SK-N-SH (cell line): ENCODE data around the gene ADNP2. TPM values are rescaled to one million over a fixed set of nuclear protein-coding genes. Genes with fewer than 3 reads are reported as not detected.

ENCODE experiments used
- CTCF ChIA-PET: fragments of 300-600, 350-600 bp; formaldehyde crosslinking; extraction: SDS; loops from one replicate; lab custom pipeline; 2021; lab: Yijun Ruan, JAX
- POLR2A ChIA-PET: fragments of 350-600 bp; sonication (Branson Sonifier 250); formaldehyde crosslinking; extraction: SDS; loops from one replicate; lab custom pipeline; 2020; ENCODE audit warnings: antibody characterized with exemption, inconsistent platforms; lab: Yijun Ruan, JAX
- DNase-seq: peaks from one replicate; pipeline ENCODE4 v3.0.0; 2012
- H2AFZ ChIP-seq: fragments of 200-600 bp; sonication (generic); 2 replicates; pipeline ENCODE4 v1.8.1; 2016; ENCODE audit warnings: antibody characterized with exemption, mild to moderate bottlenecking, low read depth
- H3F3A ChIP-seq: fragments of 200-600 bp; sonication (generic); replicated peaks from 2 replicates; pipeline ENCODE3; 2016; ENCODE audit warnings: antibody characterized with exemption, mild to moderate bottlenecking; ENCODE audit not compliant: insufficient read depth
- H3K27ac ChIP-seq, 2 experiments: fragments of 200-500 bp in 1 of 2; fragments of 200-600 bp in 1 of 2; sonication (Bioruptor generic) in 1 of 2; sonication (generic), shearing (Covaris generic) in 1 of 2; 2 replicates each; pipeline versions ENCODE4 v1.5.1 to v1.6.1; 2014 to 2016; ENCODE audit warnings: low read depth in 2 of 2, inconsistent platforms in 1 of 2, low read length in 1 of 2, mild to moderate bottlenecking in 1 of 2, mixed read lengths in 1 of 2
- H3K27me3 ChIP-seq: fragments of 200-600 bp; sonication (generic), shearing (Covaris generic); 2 replicates; pipeline ENCODE4 v1.6.1; 2016; ENCODE audit warnings: mixed run types; ENCODE audit not compliant: insufficient read depth
- H3K36me3 ChIP-seq, 2 experiments: fragments of 200-500 bp in 1 of 2; fragments of 200-600 bp in 1 of 2; sonication (Bioruptor generic) in 1 of 2; sonication (generic) in 1 of 2; replicated peaks in 1 of 2; 2 replicates each; pipeline versions ENCODE3 to v1.5.1; 2014 to 2016; ENCODE audit warnings: low read length in 1 of 2, mild to moderate bottlenecking in 1 of 2; ENCODE audit not compliant: insufficient read depth in 2 of 2, control insufficient read depth in 1 of 2
- H3K4me1 ChIP-seq, 2 experiments: fragments of 200-500 bp in 1 of 2; fragments of 200-600 bp in 1 of 2; sonication (Bioruptor generic) in 1 of 2; sonication (generic), shearing (Covaris generic) in 1 of 2; 2 replicates each; pipeline versions ENCODE4 v1.5.1 to v1.6.1; 2014 to 2016; ENCODE audit warnings: low read depth in 1 of 2, low read length in 1 of 2, mixed run types in 1 of 2; ENCODE audit not compliant: insufficient read depth in 2 of 2, control insufficient read depth in 1 of 2
- H3K4me2 ChIP-seq: fragments of 200-600 bp; sonication (generic), shearing (Covaris generic); 2 replicates; pipeline ENCODE4 v1.6.1; 2017; ENCODE audit warnings: mixed run types
- H3K4me3 ChIP-seq, 2 experiments: fragments of 200-500 bp in 1 of 2; fragments of 200-600 bp in 1 of 2; sonication (Bioruptor generic) in 1 of 2; sonication (generic), shearing (Covaris generic) in 1 of 2; 2 replicates each; pipeline versions ENCODE4 v1.5.1 to v1.8.1; 2014 to 2016; ENCODE audit warnings: low read depth in 2 of 2, inconsistent platforms in 1 of 2, low read length in 1 of 2, mild to moderate bottlenecking in 1 of 2, mixed read lengths in 1 of 2, moderate library complexity in 1 of 2
- H3K79me2 ChIP-seq: fragments of 200-600 bp; sonication (generic); 2 replicates; pipeline ENCODE4 v1.8.1; 2017; ENCODE audit warnings: mild to moderate bottlenecking; ENCODE audit not compliant: insufficient read depth
- H3K9ac ChIP-seq: fragments of 200-600 bp; sonication (generic); 2 replicates; pipeline ENCODE4 v1.6.1; 2017; ENCODE audit warnings: mixed run types
- H3K9me2 ChIP-seq: fragments of 200-600 bp; sonication (generic); 2 replicates; pipeline ENCODE4 v1.6.1; 2017; ENCODE audit warnings: mixed run types
- H3K9me3 ChIP-seq: fragments of 200-600 bp; sonication (generic); 2 replicates; pipeline ENCODE4 v1.6.1; 2017; ENCODE audit warnings: mixed run types, mild to moderate bottlenecking, moderate library complexity
- H4K20me1 ChIP-seq: fragments of 200-600 bp; sonication (generic); 2 replicates; pipeline ENCODE4 v1.6.1; 2017; ENCODE audit warnings: mild to moderate bottlenecking, mixed run types; ENCODE audit not compliant: insufficient read depth
- EP300 ChIP-seq, 2 experiments: IDR thresholded peaks; 2 replicates each; pipeline versions ENCODE4 v1.4.0 to v1.6.1; 2012; ENCODE audit warnings: borderline replicate concordance in 1 of 2, low read depth in 1 of 2, low read length in 1 of 2
- EZH2phosphoT487 ChIP-seq: fragments of 200-600 bp; sonication (generic); IDR thresholded peaks from 2 replicates; pipeline ENCODE4 v1.6.1; 2017; ENCODE audit warnings: low read depth, mixed run types, mild to moderate bottlenecking, antibody characterized with exemption, moderate library complexity, borderline replicate concordance
- FOSL2 ChIP-seq: IDR thresholded peaks from 2 replicates; pipeline ENCODE4 v1.4.0; 2012; ENCODE audit warnings: low read depth, mild to moderate bottlenecking, moderate library complexity, borderline replicate concordance
- JUND ChIP-seq: IDR thresholded peaks from 2 replicates; pipeline ENCODE4 v1.4.0; 2012
- MEF2A ChIP-seq: IDR thresholded peaks from 2 replicates; pipeline ENCODE4 v1.4.0; 2012; ENCODE audit warnings: low read depth, borderline replicate concordance
- MXI1 ChIP-seq: IDR thresholded peaks from 2 replicates; pipeline ENCODE4 v1.6.1; 2012; ENCODE audit warnings: mild to moderate bottlenecking, low read depth, low read length, improper control_type of control experiment
- NRF1 ChIP-seq: IDR thresholded peaks from 2 replicates; pipeline ENCODE4 v1.6.1; 2012; ENCODE audit warnings: low read depth, mild to moderate bottlenecking, low read length
- RAD21 ChIP-seq: IDR thresholded peaks from 2 replicates; pipeline ENCODE4 v1.6.1; 2012; ENCODE audit warnings: mild to moderate bottlenecking, low read length
- REST ChIP-seq: IDR thresholded peaks from 2 replicates; pipeline ENCODE4 v1.6.1; 2012; ENCODE audit warnings: mild to moderate bottlenecking, low read depth, low read length, moderate library complexity
- TCF12 ChIP-seq: IDR thresholded peaks from 2 replicates; pipeline ENCODE4 v1.4.0; 2012
- WGBS: methylation state at CpG from one replicate; pipeline ENCODE4 v1.1.6; 2017; ENCODE audit warnings: low lambda C conversion rate; 5-methylcytosine and 5-hydroxymethylcytosine counted together
- polyA plus RNA-seq, 3 experiments: library from polyadenylated mRNA; depleted of rRNA; stranded (reverse); fragments of >200 nt; gene quantifications; 2 replicates each; pipeline ENCODE4 v1.2.3, GENCODE V29; 2012
- TF ChIP-seq, protein P1 (sequence below): fragments of 150-350 bp; IDR thresholded peaks from 2 replicates; pipeline ENCODE4 v1.6.1; 2016; ENCODE audit warnings: mild to moderate bottlenecking, low read depth, low read length
- TF ChIP-seq, protein P2 (sequence below): IDR thresholded peaks from 2 replicates; pipeline ENCODE4 v1.4.0; 2012; ENCODE audit warnings: low read depth

ADNP2 gene
- polyA plus RNA-seq, 1 of the 3 experiments (the other 2 are of a cell fraction), result 4.3 TPM

GRCh38 chr18:80157708-80158343 is 48.8 kb downstream of the ADNP2 start (continued):
- no peak for TF ChIP-seq REST
- peak; percentile 94 for TF ChIP-seq RAD21
- TF ChIP-seq EZH2phosphoT487, result no peak
- TF ChIP-seq, protein P1, sequence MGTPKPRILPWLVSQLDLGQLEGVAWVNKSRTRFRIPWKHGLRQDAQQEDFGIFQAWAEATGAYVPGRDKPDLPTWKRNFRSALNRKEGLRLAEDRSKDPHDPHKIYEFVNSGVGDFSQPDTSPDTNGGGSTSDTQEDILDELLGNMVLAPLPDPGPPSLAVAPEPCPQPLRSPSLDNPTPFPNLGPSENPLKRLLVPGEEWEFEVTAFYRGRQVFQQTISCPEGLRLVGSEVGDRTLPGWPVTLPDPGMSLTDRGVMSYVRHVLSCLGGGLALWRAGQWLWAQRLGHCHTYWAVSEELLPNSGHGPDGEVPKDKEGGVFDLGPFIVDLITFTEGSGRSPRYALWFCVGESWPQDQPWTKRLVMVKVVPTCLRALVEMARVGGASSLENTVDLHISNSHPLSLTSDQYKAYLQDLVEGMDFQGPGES, result no peak

DNA sequence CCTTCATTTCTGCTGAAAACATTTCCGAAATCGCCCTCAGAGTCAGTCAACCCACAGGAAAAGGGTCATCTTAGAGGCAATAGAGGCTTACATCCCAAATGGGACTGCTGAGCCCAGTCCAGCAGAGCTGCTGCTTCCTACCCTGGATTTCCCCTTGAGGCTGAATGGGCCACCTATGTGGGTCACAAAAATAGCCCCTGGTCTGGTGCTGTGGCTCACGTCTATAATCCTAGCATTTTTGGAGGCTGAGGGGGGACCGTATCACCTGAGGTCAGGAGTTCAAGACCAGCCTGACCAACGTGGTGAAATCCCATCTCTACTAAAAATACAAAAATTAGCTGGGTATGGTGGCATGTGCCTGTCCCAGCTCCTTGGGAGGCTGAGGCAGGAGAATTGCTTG is 49.3 kb downstream of the ADNP2 start:
- H3K9me3 ChIP-seq, result no peaks in the 10 kb centered on the region
- no peak overlapping the region for H3K4me3 ChIP-seq
- no peak overlapping the region for H3K27ac ChIP-seq
- no peak for TF ChIP-seq NRF1
- TF ChIP-seq TCF12, result no peak
- TF ChIP-seq, protein P2, sequence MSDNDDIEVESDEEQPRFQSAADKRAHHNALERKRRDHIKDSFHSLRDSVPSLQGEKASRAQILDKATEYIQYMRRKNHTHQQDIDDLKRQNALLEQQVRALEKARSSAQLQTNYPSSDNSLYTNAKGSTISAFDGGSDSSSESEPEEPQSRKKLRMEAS, result no peak
- no peak for TF ChIP-seq MXI1
- TF ChIP-seq FOSL2, result no peak
- TF ChIP-seq JUND, result no peak
- TF ChIP-seq REST, result no peak
- no peak for TF ChIP-seq MEF2A
- TF ChIP-seq EP300 (IDR thresholded peaks at IDR 0.05; ENCODE audit: borderline replicate concordance in 1 of 2, low read depth in 1 of 2, low read length in 1 of 2), result no peak
- CTCF ChIA-PET, result interaction anchor here (0.7 to 8.1 kb wide), 26 partner anchors 9 to 160 kb away, joined by 3 to 152 read pairs (median 5); partner anchors contain the start of gene PARD6G
- POLR2A ChIA-PET, result no interaction called here
- no peaks in the 10 kb centered on the region for H3K27me3 ChIP-seq
- H3K9ac ChIP-seq, result no peak overlapping the region
- H3K9me2 ChIP-seq, result no peaks in the 10 kb centered on the region
- H3K4me1 ChIP-seq, result peaks cover 0 to 3% of the 10 kb centered on the region in 2 experiments; a peak in 1 of 4 replicates
- H3K36me3 ChIP-seq, result peaks cover 7 to 9% of the 10 kb centered on the region in 2 experiments
- DNase-seq, result no peak
- no peaks in the 10 kb centered on the region for H3K79me2 ChIP-seq
- 63% methylated on average over 5 of the region's 5 CpGs for WGBS
- H3F3A ChIP-seq, result peaks cover 8% of the 10 kb centered on the region
- no peak overlapping the region for H2AFZ ChIP-seq
- H3K4me2 ChIP-seq, result no peak overlapping the region
- H4K20me1 ChIP-seq, result no peaks in the 10 kb centered on the region
